Measurements from ENCODE around the gene EZR.
"Not testable (repeated sequence)": the region's sequence is repeated elsewhere in the genome, so short reads cannot be mapped to it uniquely, and the experiment has no call there.

Gene EZR

DNA sequence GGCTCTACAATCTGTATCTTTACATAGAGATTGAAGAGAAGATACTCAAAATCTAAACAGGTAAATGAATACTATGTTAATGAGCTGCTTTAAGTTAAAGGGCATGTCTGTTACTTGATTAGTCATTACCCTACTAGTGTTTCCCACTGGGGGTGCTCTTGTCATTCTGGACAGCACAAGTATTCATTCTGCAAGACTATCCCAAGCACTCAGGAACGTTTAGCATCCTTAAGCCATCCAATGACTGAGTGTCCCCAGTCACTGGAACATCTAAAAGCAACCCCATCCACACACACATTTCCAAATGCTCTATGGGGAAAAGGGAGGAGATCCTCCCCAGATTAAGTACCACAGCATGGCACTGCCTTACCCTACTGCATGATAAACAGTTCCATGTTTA, 25.7 kb downstream of the EZR start:
- DNase-seq = no peak

DNA sequence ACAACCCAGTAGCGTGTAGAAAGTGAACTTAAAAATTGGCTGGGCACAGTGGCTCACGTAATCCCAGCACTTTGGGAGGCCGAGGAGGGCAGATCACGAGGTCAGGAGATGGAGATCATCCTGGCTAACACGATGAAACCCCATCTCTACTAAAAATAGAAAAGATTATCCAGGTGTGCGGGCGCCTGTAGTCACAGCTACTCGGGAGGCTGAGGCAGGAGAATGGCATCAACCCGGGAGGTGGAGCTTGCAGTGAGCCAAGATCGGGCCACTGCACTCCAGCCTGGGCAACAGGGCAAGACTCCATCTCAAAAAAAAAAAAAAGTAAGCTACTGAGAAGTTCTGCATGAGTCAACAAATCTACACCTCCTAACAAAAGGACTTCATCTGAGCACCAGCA, 26.7 kb downstream of the EZR start:
- DNase-seq = not testable (repeated sequence)

DNA sequence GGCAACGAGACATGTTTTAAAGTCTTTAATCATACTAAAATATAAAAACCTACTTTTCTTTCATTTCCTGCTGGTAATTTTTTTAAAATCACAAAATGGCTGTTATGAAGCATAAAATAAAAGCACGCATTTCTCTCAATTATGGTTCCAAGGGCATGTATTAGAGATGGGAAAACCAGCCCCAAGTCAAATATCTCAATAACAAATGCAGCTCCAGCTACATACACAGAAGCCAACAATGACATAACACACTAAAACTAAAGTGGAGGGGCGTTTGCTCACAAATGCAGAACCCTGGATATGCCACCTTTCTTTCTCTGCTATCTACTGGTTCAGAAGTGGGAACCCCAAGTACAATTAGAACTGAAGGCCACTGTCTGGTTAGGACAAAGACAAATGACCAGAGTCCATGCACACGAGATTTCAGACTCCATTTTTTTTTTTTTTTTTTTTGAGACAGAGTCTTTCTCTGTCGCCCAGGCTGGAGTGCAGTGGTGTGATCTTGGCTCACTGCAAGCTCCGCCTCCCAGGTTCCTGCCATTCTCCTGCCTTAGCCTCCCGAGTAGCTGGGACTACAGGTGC, 27.8 kb downstream of the EZR start:
- no peak for DNase-seq

DNA sequence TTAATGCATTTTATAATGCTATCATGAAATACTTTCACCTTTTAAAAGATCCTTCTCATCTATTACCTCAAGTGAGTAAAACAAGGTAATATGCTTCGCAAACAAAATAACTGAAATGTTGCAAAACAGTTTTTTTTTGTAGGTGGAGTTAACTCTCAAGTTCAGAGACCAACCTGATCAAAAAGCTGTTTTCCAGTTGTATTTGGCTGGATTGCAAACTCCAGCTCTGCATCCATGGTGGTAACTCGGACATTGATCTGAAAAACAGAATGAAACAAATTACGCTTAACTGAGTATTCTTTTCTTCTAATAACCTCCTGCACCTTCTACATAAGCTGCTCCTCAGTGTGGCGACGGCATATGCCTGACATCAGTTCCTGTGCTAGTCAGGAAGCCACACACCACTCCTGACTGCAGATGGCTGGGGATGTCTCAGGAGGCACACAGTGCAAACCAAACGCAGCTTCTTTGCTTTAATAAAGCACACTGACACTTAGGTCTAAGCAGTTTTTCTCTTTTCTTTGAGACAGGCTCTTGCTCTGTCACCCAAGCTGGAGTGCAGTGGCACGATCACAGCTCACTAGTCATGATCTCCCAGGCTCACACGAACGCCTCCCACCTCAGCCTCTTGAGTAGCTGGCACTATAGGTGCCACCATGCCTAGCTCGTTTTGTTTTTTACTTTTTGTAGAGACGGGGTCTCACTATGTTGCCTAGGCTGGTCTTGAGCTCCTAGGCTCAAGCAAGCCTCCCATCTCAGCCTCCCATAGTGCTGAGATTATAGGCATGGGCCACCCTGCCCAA, 29.9 kb downstream of the EZR start:
- DNase-seq = peak; percentile 28

DNA sequence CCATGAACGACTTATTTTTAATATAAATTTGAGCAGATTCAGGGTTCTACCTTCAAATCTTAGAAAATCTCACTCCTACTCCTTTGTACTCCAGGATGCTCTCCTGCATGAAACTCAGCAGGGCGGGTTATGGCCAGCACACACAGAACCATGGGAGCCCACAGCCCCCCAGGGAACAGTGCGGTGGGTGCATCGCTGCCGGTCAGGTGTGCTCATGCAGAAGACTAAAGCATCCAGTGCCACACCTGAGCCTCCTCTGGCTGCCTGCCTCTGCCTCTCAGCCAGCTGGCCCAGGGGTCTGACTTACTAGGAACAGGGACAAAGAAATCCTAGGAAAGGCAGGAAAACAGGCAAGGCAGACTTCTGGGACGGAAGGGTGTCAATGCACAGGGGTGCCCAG, 31.8 kb downstream of the EZR start:
- no peak for DNase-seq

DNA sequence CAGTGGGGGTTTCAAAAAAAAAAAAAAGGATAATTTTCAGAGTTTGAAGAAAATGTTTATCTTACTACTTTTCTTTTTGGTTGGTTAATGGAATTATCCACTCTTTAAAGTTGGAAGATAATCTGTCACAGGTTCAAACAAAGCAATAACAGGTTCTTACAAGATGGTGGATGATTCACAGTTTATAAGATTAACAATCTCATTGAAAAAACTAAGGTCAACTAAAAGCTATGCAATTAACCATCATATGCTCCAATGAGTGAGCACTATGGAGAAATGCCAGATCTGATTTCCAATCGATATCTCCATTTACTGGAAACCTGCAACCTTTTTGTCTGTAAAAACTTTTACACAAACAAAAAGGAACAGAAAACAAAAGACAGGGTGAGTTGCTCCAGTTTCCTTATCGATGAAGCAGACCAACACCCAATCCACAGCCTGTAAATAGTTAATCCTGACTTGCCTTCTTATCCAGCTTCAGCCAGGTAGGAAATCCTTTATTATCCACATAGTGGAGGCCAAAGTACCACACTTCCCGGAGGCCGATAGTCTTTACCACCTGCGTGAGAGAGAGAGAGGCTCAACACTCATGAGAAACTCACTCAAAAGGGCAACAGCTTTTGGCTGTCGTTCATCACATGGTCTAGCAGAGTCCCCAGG, 32.4 kb downstream of the EZR start:
- DNase-seq = no peak

DNA sequence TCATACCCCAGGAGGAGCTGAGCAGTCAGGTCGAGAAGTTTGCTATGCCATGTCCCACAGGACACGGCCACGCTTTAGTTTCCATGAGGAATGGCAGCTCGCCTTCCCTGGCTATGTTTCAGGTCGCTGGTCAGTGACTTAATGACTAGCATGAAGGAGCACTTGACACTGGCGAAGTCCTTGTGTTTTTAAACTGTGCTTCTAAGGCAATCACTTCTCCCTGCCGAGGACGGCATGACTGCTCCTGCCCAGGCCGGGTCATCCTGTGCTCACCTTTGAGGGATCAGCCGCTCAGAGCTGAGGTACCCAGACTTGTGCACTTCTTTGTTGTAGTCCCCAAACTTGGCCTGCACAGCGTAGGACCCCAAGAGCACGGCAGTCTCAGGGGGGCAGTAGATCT, 34.1 kb downstream of the EZR start:
- no peak for DNase-seq

DNA sequence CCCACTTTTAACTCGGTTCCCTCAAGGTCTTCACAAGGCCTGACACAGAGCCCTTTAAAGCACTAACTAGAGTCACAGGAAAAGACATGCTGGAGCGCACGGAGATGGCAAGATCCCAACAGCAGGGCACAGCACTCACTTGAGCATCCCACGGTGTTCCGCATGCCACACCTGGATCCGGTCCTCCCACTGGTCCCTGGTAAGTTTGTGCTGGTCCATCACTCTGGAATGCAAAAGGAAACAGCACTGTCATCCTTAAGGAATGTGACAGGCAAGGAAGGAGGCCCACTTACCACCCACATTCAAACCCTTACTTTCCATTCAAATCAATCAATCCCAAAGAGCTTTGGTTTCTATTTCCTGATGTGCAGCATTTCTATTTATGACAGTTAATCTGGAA, 34.7 kb downstream of the EZR start:
- no peak for DNase-seq

DNA sequence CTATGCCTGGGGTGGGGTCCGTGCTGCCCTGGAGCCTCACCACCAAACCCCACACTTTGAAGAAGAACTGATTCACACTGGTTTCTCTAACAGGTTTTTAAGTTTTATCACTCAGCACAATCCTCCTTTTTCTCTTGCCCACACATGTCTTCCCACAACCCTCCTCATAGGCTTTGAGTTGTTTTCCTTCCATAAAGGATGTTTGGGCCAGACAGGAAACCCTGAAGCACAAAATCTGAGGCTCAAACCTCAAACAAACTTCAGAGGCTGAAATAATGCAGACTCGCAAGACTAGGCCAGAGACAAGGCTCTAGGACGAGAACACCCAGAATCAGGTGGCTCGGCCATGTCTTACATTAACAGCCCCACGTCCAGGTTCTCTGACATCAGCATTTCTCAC, 35.3 kb downstream of the EZR start:
- no peak for DNase-seq

DNA sequence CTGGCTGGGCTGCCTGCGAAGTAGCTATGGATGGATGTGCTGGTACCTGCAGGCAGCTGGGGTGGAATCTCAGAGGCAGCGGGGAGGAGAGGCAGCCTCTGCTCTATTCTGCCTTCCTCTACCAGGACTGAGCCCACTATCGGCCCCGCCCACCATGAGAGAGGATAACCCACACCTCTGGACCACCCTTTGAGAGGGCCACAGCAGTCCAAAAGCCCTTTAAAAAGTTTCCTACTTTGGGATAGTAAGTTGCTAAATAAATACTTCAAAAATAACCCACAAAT, 36.1 kb downstream of the EZR start:
- no peak for DNase-seq

DNA sequence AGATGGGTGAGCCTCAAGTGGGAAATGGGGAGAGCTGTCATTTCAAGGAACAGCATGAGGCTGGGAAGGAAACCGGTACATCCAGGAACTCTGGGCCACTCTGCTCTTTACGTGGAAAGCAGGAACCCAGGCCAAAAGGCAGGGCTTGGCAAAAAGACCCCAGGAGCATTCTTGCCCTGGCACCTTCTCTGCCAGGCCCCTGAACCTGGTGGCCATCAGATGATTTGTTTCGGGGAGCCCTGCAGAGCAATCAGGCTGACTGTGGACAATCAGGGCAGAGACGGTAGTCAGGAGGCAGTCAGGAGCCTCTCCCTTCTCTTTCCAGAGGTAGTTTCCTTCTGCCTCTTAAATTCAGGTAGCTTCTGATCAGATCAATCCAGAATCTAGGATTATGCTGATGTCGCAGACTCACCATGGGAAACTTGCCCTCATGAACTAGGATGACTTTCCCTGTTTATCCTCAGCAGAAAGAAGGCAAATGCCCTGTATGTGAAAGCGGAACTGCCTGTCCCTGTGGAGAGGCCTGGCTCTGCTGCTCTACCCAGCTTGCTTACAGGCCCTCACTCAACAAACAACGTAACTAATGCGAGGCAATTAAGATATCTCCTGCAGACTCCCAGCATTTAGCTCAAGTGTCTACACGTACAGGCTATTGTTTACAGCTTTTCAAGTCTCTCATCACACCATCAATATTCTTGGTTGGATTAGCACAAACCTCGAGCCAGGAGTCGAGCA, 36.6 kb downstream of the EZR start:
- no peak for DNase-seq

DNA sequence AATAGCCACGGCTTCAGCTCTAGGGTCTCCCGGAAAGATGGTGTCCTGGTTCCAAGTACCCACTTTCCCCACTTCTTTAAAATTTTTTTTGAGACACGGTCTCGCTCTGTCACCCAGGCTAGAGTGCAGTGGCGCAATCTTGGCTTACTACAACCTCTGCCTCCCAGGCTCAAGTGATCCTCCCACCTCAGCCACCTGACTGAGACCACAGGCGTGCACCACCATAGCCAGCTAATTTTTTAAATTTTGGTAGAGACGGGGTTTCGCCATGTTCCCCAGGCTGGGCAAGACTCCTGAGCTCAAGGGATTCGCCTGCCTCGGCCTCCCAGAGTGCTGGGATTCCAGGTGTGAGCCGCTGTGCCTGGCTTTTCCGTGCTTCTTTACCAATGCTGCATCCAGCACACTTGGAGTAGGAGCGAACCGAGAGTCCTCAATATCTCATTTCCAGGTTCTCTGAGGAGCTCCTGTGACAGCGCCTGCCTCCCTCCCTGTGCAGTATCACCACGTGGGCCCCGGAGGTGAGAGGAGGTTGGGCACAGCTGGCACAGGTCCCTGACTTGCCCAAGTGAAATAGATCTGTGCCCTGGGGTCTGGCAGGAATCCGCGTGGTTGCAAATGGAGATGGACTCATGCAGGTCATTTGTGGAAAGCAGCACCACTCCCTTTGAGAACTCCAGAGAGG, 37.3 kb downstream of the EZR start:
- DNase-seq = no peak

DNA sequence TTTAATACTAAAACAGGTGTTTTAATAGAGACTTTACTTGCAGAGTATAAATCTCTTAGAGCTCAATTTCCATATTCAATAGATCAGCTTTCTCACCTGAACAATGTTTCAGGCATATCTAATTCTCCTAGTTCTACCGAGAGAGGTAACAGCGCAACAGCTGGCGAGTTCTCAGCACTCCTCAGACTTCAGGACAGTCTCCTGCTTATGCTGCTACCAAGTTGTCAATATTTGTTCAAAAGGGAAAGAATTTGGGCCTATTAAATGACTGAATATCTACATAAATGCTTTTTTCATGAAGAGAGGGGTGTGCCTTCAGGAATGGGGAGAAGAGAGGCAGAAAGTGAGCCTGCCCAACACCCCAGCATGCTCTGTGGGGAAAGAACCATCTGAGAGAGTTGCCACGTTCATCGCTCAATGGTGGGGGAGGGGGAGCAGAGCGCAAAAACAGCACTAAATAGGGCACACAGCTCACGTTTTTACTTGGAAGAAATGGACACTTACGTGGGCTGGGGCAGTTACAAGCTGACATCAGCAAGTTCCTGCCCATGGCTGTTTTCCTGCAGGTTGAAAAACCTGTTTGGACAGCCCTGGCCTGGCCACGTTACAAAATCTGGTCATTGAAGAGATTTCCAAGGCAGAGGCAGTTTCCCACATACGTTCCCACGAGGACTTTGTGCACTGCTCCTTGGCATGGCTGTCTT, 38.0 kb downstream of the EZR start:
- DNase-seq = no peak

DNA sequence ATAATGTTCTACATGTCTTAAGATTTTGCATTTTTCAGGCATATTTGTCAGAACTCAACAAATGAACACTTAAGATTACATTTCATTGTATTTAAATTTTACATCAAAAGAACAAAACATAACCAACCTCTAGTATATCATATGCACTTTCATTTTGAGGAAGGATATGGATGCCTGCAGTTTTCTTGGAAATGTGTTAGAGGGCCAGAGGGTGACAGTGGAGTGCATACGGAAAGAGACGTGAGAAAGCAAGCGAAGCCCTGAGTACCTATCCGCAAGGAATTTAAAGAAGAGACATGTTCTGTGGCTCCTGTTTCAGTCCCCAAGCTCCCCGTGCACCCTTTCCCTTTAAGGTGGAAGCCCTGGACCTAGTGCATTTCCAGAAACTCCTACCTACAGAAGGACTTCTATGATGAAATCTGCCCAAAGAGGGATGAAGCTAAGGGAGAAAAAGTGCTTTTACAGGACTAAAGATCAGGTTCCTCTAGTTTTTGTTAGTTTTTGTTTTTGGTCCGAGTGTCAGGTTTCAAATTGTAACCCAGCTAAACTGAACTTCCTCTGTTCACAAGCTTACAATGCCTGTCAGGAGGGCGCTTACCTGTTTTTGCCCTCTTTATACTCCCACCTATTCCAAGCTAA, 38.8 kb downstream of the EZR start:
- no peak for DNase-seq

DNA sequence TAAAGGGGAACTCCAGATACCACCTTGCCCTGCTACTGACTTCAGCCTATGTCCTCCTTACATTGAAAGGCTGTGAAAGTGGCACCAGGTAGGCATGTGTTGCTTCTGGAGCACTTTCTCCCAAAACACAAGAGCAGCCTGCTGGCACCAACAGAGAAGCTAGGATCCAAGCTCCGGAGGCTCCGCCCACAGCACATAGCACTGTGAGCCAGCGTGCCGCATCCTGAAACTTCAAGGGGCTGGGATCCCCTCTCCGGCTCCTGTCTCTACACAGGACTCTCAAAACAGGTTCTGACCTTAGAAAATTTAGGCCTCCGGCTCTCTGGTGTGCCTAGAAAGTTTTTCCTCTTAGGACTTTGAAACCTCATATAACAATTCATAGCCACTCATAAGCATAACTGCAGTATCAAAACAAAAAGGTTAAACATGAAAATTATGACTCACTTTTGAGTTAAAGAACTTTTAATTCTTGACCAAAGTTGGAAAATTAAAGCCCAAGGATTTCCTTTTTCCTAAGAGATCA, 41.1 kb downstream of the EZR start:
- DNase-seq = no peak

DNA sequence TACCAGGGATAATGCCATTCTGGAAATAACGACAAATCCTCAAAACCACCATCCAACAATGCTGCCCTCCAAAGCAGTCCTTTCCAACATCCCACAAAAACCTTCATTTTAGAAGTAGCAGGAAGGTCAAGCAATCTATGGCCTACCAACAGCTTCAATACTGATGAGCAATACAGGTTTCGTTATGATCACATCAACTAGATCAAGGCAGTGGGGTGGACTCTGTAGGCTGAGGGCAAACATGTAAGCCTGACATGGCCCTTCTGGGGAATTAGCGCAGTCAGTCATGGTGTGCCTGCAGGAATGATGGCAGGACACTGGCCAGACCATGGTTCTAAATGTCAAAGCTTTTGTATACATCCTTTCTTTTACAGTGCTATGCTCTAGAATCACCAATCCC, 41.7 kb downstream of the EZR start:
- no peak for DNase-seq

DNA sequence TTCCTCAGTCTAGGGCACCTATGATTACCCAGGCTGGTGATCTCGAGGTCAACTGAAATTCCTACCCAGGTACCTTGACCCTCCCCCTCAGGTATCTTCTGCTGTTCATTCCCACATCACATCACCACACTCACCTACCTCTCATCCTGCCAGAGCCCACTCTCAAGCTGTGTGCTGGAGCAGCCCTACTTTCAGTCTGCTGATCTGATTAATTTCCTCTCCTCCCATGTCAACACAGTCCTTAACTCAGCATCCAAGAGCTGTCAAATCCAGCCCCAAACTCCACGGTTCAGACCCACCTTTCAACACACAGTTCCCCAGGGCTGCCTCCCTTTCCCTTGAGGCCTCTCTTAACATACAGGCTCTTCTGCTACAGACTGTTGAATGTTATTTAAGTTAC, 42.4 kb downstream of the EZR start:
- DNase-seq = no peak

DNA sequence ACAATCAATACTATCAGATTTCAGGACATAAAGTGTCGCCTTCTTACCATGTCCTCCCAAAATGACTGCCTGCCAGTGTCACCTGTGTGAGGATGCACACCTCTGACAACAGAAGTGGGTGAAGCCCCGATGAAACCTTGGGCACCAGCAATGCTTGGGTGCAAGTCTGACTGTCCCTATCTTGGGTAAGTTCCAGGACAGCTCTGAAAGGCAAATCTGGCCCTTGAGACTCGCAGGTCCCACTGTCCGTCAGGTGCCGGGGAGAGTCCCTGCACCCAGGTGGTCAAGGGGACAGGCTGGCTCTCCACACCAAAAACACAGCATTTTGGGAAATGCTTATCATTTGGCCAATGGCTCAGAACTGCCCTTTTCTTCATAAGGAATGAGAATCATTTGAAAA, 43.3 kb downstream of the EZR start:
- no peak for DNase-seq

DNA sequence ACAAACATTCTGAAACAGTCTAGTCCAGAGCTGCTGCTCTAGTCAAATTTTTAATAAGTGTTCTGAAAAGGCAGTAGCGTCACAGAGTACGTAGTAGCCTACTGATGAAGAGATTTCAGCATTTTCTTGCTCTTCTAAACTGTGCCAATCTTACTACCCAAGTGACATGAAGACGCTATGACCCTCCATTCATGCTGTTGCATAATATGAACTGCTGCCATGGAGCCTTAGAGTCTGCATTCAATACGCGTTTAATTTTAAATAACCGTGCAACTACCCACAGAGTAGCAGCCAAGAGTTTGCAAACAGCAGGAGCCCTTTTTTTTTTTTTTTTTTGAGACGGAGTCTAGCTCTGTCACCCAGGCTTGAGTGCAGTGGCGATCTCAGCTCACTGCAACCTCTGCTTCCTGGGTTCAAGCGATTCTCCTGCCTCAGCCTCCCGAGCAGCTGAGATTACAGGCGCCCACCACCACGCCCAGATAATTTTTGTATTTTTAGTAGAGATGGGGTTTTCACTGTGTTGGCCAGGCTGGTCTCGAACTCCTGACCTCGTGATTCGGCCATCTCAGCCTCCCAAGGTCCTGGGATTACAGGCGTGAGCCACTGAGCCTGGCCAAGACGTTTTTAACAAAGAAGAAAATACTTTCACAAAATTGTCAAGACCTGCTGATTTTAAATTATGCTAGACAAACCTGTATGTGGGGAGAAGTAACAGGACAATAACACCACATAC, 44.3 kb downstream of the EZR start:
- no peak for DNase-seq

DNA sequence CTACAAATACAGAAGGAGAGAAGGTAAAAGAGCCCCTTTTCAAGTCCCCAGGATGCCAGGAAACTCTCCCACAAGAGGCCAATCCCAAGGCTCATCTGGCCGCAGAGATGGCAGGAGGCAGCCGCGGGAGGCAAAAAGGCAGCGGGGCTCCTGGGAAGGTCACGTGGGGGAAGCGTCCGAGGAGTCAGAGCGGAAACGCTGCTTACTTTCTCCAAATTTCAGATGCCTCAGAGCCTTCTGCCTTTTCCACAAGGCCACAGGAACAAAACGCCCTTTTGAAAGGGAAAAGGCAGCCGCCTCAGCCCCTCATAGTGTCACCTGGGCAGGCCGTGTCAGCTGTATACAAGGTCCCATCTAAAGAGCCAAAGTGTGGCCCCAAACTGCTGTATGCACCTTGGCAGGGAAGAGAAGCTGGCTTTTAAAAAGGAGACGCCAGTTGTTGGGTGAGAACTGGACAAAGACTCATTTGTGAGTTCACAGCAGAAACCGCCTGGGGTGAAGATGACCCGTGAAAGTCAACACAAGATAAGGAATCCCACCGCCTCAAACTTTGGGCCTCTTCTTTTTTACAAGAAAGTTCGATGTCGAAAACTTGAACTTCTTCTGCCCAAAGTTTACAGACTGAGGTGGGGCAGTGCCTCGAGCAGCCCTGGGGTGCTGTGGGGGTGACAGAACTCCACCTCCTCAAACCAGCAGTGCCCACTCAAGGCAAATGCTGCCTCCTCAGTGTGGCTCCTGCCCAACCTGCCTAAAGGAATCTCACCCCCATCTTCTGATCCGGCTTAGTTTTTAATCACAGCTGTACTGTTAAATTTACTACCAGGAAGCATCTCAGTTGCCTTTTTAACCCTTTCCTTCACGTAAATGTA, 45.4 kb downstream of the EZR start:
- no peak for DNase-seq

All from stimulated activated CD4-positive, alpha-beta T cell treated with anti-CD3 and anti-CD28 coated beads, Interleukin-1b, Interleukin-23, amount 100 ng/mL, for 48 hours (primary cell).